HepG2 (cell line): ENCODE measurements around the gene RAC3. TPM values are rescaled to one million over a fixed set of nuclear protein-coding genes. Genes with fewer than 3 reads are reported as not detected.

Source experiments
- AGO1 ChIP-seq: fragments of 200-400 bp; formaldehyde crosslinking; IDR thresholded peaks from 2 replicates; pipeline ENCODE4 v1.6.1; 2017; ENCODE audit warnings: mild to moderate bottlenecking, low read depth, low read length, moderate library complexity; ENCODE audit not compliant: poor library complexity, severe bottlenecking
- GMEB2 ChIP-seq: IDR thresholded peaks from 2 replicates; pipeline ENCODE4 v1.6.1; 2016; ENCODE audit warnings: missing biosample characterization, missing genetic modification reagents, low read depth
- HES4 ChIP-seq: sonication (generic); formaldehyde crosslinking; IDR thresholded peaks from 2 replicates; pipeline ENCODE4 v1.9.0; 2021; ENCODE audit warnings: mild to moderate bottlenecking, missing genetic modification reagents, borderline replicate concordance
- IKZF4 ChIP-seq: sonication (generic); formaldehyde crosslinking; IDR thresholded peaks from 2 replicates; pipeline ENCODE4 v1.5.1; 2020; ENCODE audit warnings: borderline replicate concordance, mild to moderate bottlenecking, low read depth, missing genetic modification reagents; ENCODE audit errors: not compliant biosample characterization
- JDP2 ChIP-seq: sonication (generic); formaldehyde crosslinking; IDR thresholded peaks from 2 replicates; pipeline ENCODE4 v1.8.1; 2022; ENCODE audit warnings: missing genetic modification reagents, borderline replicate concordance
- KDM4B ChIP-seq: sonication (generic); formaldehyde crosslinking; IDR thresholded peaks from 2 replicates; pipeline ENCODE4 v1.4.0; 2020; ENCODE audit warnings: missing genetic modification reagents
- KDM5B ChIP-seq: sonication (generic); formaldehyde crosslinking; IDR thresholded peaks from 2 replicates; pipeline ENCODE4 v1.4.0; 2020; ENCODE audit warnings: missing genetic modification reagents, mild to moderate bottlenecking, borderline replicate concordance
- NBN ChIP-seq: fragments of 450-650 bp; conservative IDR thresholded peaks from 2 replicates; pipeline ENCODE4 v1.6.1; 2017
- PRMT3 ChIP-seq: sonication (generic); formaldehyde crosslinking; IDR thresholded peaks from 2 replicates; pipeline ENCODE4 v1.8.1; 2022; ENCODE audit warnings: low read depth, mild to moderate bottlenecking, moderate library complexity, missing genetic modification reagents, borderline replicate concordance
- RBM22 ChIP-seq: fragments of 200-400 bp; formaldehyde crosslinking; optimal IDR thresholded peaks from 2 replicates; pipeline ENCODE3; 2017; ENCODE audit warnings: mild to moderate bottlenecking, low read length, moderate library complexity
- REL ChIP-seq: sonication (generic); formaldehyde crosslinking; conservative IDR thresholded peaks from 2 replicates; pipeline ENCODE4 v1.8.0; 2022; ENCODE audit warnings: mild to moderate bottlenecking, missing genetic modification reagents, moderate library complexity
- SSRP1 ChIP-seq: IDR thresholded peaks from 2 replicates; pipeline ENCODE4 v1.6.1; 2016; ENCODE audit warnings: control low read depth
- ZNF230 ChIP-seq: sonication (generic); formaldehyde crosslinking; IDR thresholded peaks from 2 replicates; pipeline ENCODE4 v1.4.0; 2020; ENCODE audit warnings: mild to moderate bottlenecking, missing genetic modification reagents
- ZNF740 ChIP-seq: sonication (generic); formaldehyde crosslinking; IDR thresholded peaks from 2 replicates; pipeline ENCODE4 v1.4.0; 2020; ENCODE audit warnings: missing genetic modification reagents
- polyA plus RNA-seq, 8 experiments: library from polyadenylated mRNA; depleted of rRNA in 3 of 8; stranded (reverse) in 7 of 8; unstranded in 1 of 8; fragments of >200 nt; fragmentation: Illumina TruSeq in 4 of 8; extraction: Trizol in 4 of 8; gene quantifications; 2 replicates each; pipeline versions ENCODE4 v1.2.1 to v1.2.3, GENCODE V29; 2011 to 2016; ENCODE audit warnings: low read depth in 4 of 8, missing spikeins in 1 of 8, mixed read lengths in 1 of 8; ENCODE audit not compliant: insufficient read depth in 1 of 8
- total RNA-seq, 5 experiments: library from RNA; depleted of rRNA; stranded (reverse); fragments of >200 nt; fragmentation: Illumina TruSeq; extraction: Trizol; gene quantifications; 2 replicates each; pipeline ENCODE4 v1.2.3, GENCODE V29; 2016; ENCODE audit warnings: low read depth in 1 of 5
- TF ChIP-seq, protein P1 (sequence below): sonication (generic); formaldehyde crosslinking; IDR thresholded peaks from 2 replicates; pipeline ENCODE4 v1.4.0; 2020; ENCODE audit warnings: mild to moderate bottlenecking, missing genetic modification reagents
- TF ChIP-seq, protein P2 (sequence below): sonication (generic); formaldehyde crosslinking; IDR thresholded peaks from 2 replicates; pipeline ENCODE4 v1.9.0; 2021; ENCODE audit warnings: missing genetic modification reagents, borderline replicate concordance

Gene RAC3
- total and polyA plus RNA-seq, 2 of the 13 experiments (the other 11 are each of a cell fraction or from before 2014, with no cell fraction given), result 10.5 to 21.3 TPM

DNA sequence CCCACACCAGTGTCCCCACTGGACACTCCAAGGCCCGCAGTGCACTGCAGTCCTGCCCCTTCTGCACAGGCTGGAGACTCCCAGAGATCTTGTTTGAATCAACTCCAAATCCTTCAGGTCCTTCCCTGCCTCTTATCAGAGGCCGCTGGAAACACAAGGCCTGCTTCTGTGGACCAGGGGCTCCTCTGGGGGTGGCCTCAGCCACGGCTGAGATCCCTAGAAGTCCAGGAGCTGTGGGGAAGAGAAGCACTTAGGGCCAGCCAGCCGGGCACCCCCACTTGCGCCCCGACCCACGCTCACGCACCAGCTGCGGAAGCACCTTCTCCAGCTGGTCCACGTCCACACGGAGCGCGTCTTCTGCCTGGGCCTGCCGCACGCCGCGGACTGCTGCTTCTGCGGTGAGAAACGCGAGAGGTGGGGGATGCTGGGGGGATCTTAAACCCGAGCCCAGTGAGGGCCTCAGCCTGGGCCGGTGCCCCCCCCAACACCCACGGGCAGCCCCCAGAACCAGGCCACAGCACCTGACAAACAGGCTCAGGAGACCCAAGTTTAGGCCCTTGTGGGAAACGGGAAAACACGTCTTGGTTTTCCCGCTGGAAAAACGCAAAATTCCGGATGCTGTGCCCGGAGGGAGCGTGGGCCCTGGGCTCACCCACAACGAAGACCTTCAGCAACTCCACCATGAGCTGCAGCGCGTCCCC is 12.3 kb upstream of the RAC3 start (continued):
- no peak for TF ChIP-seq KDM4B (CRISPR knock-in tag)
- no peak for TF ChIP-seq ZNF230 (CRISPR knock-in tag)
- TF ChIP-seq, protein P1, sequence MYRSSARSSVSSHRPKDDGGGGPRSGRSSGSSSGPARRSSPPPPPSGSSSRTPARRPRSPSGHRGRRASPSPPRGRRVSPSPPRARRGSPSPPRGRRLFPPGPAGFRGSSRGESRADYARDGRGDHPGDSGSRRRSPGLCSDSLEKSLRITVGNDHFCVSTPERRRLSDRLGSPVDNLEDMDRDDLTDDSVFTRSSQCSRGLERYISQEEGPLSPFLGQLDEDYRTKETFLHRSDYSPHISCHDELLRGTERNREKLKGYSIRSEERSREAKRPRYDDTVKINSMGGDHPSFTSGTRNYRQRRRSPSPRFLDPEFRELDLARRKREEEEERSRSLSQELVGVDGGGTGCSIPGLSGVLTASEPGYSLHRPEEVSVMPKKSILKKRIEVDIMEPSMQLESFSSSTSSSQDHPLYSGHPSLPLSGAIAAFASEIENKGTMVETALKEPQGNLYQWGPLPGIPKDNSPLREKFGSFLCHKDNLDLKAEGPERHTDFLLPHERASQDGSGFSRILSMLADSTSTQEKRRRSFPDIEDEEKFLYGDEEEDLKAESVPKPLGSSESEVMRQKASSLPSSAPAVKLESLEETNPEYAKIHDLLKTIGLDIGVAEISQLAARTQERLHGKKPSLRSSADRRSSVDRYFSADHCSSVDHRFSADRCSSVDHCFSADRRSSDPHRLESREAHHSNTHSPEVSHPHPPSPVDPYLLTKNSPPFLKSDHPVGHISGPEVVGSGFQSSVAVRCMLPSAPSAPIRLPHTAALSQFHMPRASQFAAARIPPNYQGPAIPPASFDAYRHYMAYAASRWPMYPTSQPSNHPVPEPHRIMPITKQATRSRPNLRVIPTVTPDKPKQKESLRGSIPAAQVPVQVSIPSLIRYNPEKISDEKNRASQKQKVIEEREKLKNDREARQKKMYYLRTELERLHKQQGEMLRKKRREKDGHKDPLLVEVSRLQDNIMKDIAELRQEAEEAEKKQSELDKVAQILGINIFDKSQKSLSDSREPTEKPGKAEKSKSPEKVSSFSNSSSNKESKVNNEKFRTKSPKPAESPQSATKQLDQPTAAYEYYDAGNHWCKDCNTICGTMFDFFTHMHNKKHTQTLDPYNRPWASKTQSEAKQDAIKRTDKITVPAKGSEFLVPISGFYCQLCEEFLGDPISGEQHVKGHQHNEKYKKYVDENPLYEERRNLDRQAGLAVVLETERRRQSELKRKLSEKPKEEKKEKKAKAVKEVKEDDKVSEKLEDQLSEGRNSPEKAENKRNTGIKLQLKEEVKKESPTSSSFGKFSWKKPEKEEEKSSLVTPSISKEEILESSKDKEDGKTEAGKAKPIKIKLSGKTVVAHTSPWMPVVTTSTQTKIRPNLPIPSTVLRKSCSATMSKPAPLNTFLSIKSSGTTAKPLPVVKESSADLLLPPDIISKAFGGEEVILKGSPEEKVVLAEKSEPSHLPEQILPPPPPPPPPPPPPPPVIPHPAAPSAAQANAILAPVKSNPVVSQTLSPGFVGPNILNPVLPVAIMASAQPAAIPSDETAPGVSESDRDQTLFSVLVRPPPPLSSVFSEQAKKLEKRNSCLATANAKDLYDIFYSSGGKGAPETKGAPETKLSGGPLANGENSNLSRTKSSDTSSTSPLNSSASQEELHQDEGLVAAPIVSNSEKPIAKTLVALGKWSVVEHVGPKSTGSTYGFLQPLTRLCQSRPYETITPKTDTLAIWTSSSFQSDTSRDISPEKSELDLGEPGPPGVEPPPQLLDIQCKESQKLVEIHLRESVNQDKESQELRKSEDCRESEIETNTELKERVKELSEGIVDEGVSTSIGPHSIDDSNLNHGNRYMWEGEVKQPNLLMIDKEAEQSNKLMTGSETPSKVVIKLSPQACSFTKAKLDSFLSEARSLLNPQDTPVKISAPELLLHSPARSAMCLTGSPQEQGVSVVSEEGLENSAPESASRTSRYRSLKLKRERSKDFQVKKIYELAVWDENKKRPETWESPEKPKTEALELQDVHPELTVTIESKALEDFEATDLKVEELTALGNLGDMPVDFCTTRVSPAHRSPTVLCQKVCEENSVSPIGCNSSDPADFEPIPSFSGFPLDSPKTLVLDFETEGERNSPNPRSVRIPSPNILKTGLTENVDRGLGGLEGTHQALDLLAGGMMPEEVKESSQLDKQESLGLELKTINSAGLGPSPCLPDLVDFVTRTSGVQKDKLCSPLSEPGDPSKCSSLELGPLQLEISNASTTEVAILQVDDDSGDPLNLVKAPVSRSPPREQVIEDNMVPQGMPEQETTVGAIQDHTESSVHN (CRISPR knock-in tag), result peak; percentile 25; the same call in 1 of the 2 replicates
- no peak for TF ChIP-seq GMEB2 (CRISPR knock-in tag)
- peak; percentile 88 for TF ChIP-seq ZNF740 (CRISPR knock-in tag)
- TF ChIP-seq HES4, result peak; percentile 3; the same call in 1 of the 2 replicates
- no peak for TF ChIP-seq NBN
- peak; percentile 97 for TF ChIP-seq AGO1
- TF ChIP-seq REL, result 0 out of 2 replicates have a peak, but pooled peaks have one; percentile 4
- TF ChIP-seq JDP2 (CRISPR knock-in tag), result no peak
- TF ChIP-seq PRMT3 (CRISPR knock-in tag), result peak; percentile 36; the same call in 1 of the 2 replicates
- peak; percentile 4 for TF ChIP-seq RBM22
- no peak for TF ChIP-seq IKZF4 (CRISPR knock-in tag)
- TF ChIP-seq KDM5B (CRISPR knock-in tag), result no peak
- TF ChIP-seq SSRP1, result no peak; the same call in 1 of the 2 replicates
- TF ChIP-seq, protein P2, sequence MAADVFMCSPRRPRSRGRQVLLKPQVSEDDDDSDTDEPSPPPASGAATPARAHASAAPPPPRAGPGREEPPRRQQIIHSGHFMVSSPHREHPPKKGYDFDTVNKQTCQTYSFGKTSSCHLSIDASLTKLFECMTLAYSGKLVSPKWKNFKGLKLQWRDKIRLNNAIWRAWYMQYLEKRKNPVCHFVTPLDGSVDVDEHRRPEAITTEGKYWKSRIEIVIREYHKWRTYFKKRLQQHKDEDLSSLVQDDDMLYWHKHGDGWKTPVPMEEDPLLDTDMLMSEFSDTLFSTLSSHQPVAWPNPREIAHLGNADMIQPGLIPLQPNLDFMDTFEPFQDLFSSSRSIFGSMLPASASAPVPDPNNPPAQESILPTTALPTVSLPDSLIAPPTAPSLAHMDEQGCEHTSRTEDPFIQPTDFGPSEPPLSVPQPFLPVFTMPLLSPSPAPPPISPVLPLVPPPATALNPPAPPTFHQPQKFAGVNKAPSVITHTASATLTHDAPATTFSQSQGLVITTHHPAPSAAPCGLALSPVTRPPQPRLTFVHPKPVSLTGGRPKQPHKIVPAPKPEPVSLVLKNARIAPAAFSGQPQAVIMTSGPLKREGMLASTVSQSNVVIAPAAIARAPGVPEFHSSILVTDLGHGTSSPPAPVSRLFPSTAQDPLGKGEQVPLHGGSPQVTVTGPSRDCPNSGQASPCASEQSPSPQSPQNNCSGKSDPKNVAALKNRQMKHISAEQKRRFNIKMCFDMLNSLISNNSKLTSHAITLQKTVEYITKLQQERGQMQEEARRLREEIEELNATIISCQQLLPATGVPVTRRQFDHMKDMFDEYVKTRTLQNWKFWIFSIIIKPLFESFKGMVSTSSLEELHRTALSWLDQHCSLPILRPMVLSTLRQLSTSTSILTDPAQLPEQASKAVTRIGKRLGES (CRISPR knock-in tag), result no peak
